Measurements from ENCODE around the gene ARID3A. TPM values are rescaled to one million over a fixed set of nuclear protein-coding genes. Genes with fewer than 3 reads are reported as not detected.

The ARID3A gene
- total and polyA plus RNA-seq, 12 donors: 3.0 to 11.7 (median 5.0) TPM

GRCh38 chr19:972281-972680 is 46.4 kb downstream of the ARID3A start:
- H3K4me3 ChIP-seq: no peak overlapping the region
- no peaks in the 10 kb centered on the region for H3K27me3 ChIP-seq
- H3K27ac ChIP-seq: no peak overlapping the region
- H3K4me1 ChIP-seq: no peaks in the 10 kb centered on the region
- peaks cover 0 to 52% (median 16%) of the 10 kb centered on the region in 9 donors for H3K36me3 ChIP-seq
- DNase-seq (no peak), ATAC-seq (no peak)
- peaks cover 0 to 17% (median 9%) of the 10 kb centered on the region in 11 donors for H3K9me3 ChIP-seq
- WGBS, 2 donors: 97% methylated on average over 6 of the region's 6 CpGs
- intact Hi-C loops (cut with DNase I): loop anchor here in 2 of 10 donors (5.0 to 10.0 kb wide), 2 partner anchors 35 to 207 kb away; no protein-coding TSS in a partner anchor
- no peak for TF ChIP-seq CTCF (IDR thresholded peaks at IDR 0.05)

GRCh38 chr19:973726-974563 is 48.1 kb downstream of the ARID3A start:
- H3K4me3 ChIP-seq: no peak overlapping the region
- H3K4me1 ChIP-seq: no peaks in the 10 kb centered on the region
- ATAC-seq: peak in 1 of 8 donors; percentile 20
- DNase-seq: no peak
- peaks cover 0 to 17% (median 9%) of the 10 kb centered on the region in 11 donors for H3K9me3 ChIP-seq
- no peaks in the 10 kb centered on the region for H3K27me3 ChIP-seq
- TF ChIP-seq CTCF (IDR thresholded peaks at IDR 0.05): no peak
- intact Hi-C loops (cut with DNase I): loop anchor here in 2 of 10 donors (5.0 to 10.0 kb wide), 2 partner anchors 37 to 209 kb away; no protein-coding TSS in a partner anchor
- WGBS, 2 donors: 77 to 81% methylated on average over 28 to 29 of the region's 29 CpGs
- no peak overlapping the region for H3K27ac ChIP-seq
- peaks cover 0 to 36% (median 14%) of the 10 kb centered on the region in 9 donors for H3K36me3 ChIP-seq

- no peak for DNase-seq
- Histone ChIP-seq H3K4me3 (no peak overlapping the region), H3K27me3 (no peaks in the 10 kb centered on the region), H3K27ac (no peak overlapping the region), H3K9me3 (peaks cover 0 to 17% (median 9%) of the 10 kb centered on the region in 11 donors), H3K4me1 (no peaks in the 10 kb centered on the region), H3K36me3 (peaks cover 0 to 29% (median 13%) of the 10 kb centered on the region in 9 donors)
- peak in 1 of 8 donors; percentile 48 for ATAC-seq
- WGBS, 2 donors: 76 to 77% methylated on average over 37 of the region's 37 CpGs
- intact Hi-C loops (cut with DNase I): loop anchor here in 3 of 10 donors (5.0 to 10.0 kb wide), 3 partner anchors 37 to 210 kb away; no protein-coding TSS in a partner anchor
- no peak for TF ChIP-seq CTCF (IDR thresholded peaks at IDR 0.05)
These were observed 48.9 kb downstream of the ARID3A start for GRCh38 chr19:974564-975257.

- Histone ChIP-seq H3K4me3 (no peak overlapping the region), H3K36me3 (peaks cover 0 to 12% (median 0%) of the 10 kb centered on the region in 9 donors), H3K4me1 (peaks cover 0 to 9% (median 0%) of the 10 kb centered on the region in 9 donors), H3K27me3 (no peaks in the 10 kb centered on the region), H3K9me3 (peaks cover 0 to 8% (median 0%) of the 10 kb centered on the region in 11 donors), H3K27ac (no peak overlapping the region)
- no peak for DNase-seq
- no peak for ATAC-seq
- no peak for TF ChIP-seq CTCF (IDR thresholded peaks at IDR 0.05)
- 78 to 82% methylated on average over 10 of the region's 10 CpGs for WGBS, 2 donors
- intact Hi-C loops (cut with DNase I): loop anchor here in 3 of 10 donors (5.0 to 10.0 kb wide), 2 partner anchors 209 to 212 kb away; no protein-coding TSS in a partner anchor
These were observed 50.6 kb downstream of the ARID3A start for GRCh38 chr19:976476-976875.

Data from heart right ventricle (tissue), 16 donors.